ENCODE measurements around the gene DENND1B.

- TF ChIP-seq EZH2 (IDR thresholded peaks at IDR 0.05; ENCODE audit: borderline replicate concordance, low read depth, low read length, severe bottlenecking) (no peak), CTCF (IDR thresholded peaks at IDR 0.05; ENCODE audit: borderline replicate concordance, extremely low read depth, low read length, poor library complexity, severe bottlenecking) (no peak)
Measured at GRCh38 chr1:197778366-197778945, 3.2 kb upstream of the DENND1B start.
